CD4-positive, alpha-beta T cell (primary cell): Measurements from ENCODE around the gene RSRC1. TPM values are rescaled to one million over a fixed set of nuclear protein-coding genes. Genes with fewer than 3 reads are reported as not detected.

Experiments
- ATAC-seq: fragments of 200-7000 bp; cut with Tn5 transposase; one replicate; pipeline ENCODE4 v1.10.0; 2022; ENCODE audit warnings: mild to moderate bottlenecking; ENCODE audit not compliant: poor library complexity
- CTCF ChIA-PET: fragments of 350-600 bp; sonication (Branson Sonifier 250); formaldehyde crosslinking; loops from one replicate; lab custom pipeline; 2021; ENCODE audit warnings: antibody characterized with exemption, inconsistent platforms; lab: Charles Lee
- POLR2A ChIA-PET: fragments of 350-600 bp; sonication (Branson Sonifier 250); formaldehyde crosslinking; loops from one replicate; lab custom pipeline; 2021; ENCODE audit warnings: antibody characterized with exemption, inconsistent platforms; lab: Charles Lee
- DNase-seq, 14 experiments: peaks; one replicate each; pipeline ENCODE4 v3.0.0-alpha.2; 2013 to 2020; ENCODE audit warnings: mixed read lengths in 2 of 14
- H3K27ac ChIP-seq, 2 donors: one replicate each; pipeline versions ENCODE4 v1.5.1 to v1.7.0; 2013; ENCODE audit warnings: low read length in 2 of 2, low read depth in 1 of 2, mild to moderate bottlenecking in 1 of 2
- H3K27me3 ChIP-seq, 2 experiments: 1 replicate in 1 of 2; 2 replicates in 1 of 2; pipeline versions ENCODE4 v1.6.1 to v1.7.0; 2013; ENCODE audit warnings: low read length in 2 of 2, control low read depth in 1 of 2, mild to moderate bottlenecking in 1 of 2, moderate library complexity in 1 of 2; ENCODE audit not compliant: insufficient read depth in 2 of 2, control insufficient read depth in 1 of 2
- H3K36me3 ChIP-seq: one replicate; pipeline ENCODE4 v1.6.1; 2013; ENCODE audit warnings: low read length, control low read depth; ENCODE audit not compliant: insufficient read depth
- H3K4me1 ChIP-seq: one replicate; pipeline ENCODE4 v1.6.1; 2013; ENCODE audit warnings: low read length, control low read depth; ENCODE audit not compliant: insufficient read depth
- H3K4me3 ChIP-seq: one replicate; pipeline ENCODE4 v1.5.1; 2013; ENCODE audit warnings: mild to moderate bottlenecking, low read length, moderate library complexity
- H3K9me3 ChIP-seq, 2 experiments: 1 replicate in 1 of 2; 2 replicates in 1 of 2; pipeline versions ENCODE4 v1.6.1 to v1.7.0; 2013; ENCODE audit warnings: low read length in 2 of 2, mild to moderate bottlenecking in 2 of 2, control low read depth in 1 of 2, moderate library complexity in 1 of 2; ENCODE audit not compliant: control insufficient read depth in 1 of 2, insufficient read depth in 1 of 2
- H3K27ac Mint-ChIP-seq: one replicate; pipeline ENCODE4 v1.8.0; 2020; ENCODE audit warnings: mixed read lengths
- H3K27me3 Mint-ChIP-seq: one replicate; pipeline ENCODE4 v1.8.0; 2021; ENCODE audit warnings: mixed read lengths
- H3K36me3 Mint-ChIP-seq: one replicate; pipeline ENCODE4 v1.8.0; 2021; ENCODE audit warnings: low read depth, mixed read lengths
- H3K4me1 Mint-ChIP-seq: one replicate; pipeline ENCODE4 v1.8.0; 2021; ENCODE audit warnings: low read depth, mixed read lengths
- H3K4me3 Mint-ChIP-seq: one replicate; pipeline ENCODE4 v1.8.0; 2020; ENCODE audit warnings: mild to moderate bottlenecking, mixed read lengths
- H3K9me3 Mint-ChIP-seq: one replicate; pipeline ENCODE4 v1.8.0; 2020; ENCODE audit warnings: mixed read lengths
- CTCF ChIP-seq: fragments of 200-600 bp; IDR thresholded peaks from one replicate; pipeline ENCODE4 v1.8.0; 2022; ENCODE audit warnings: antibody characterized with exemption, mild to moderate bottlenecking
- intact Hi-C, 2 experiments: fragments of 100-400 bp; cut with DNase I in 1 of 2; cut with micrococcal nuclease in 1 of 2; formaldehyde crosslinking; loops; one replicate each; pipeline versions ENCODE4 v1.15.1 to v1.9.0; 2023 to 2025; cut with DNase I, micrococcal nuclease
- total RNA-seq, 174 experiments: library from RNA in 2 of 174; stranded (reverse) in 2 of 174; gene quantifications; one replicate each; pipeline ENCODE4 v1.2.3 and lab custom pipeline; 2021 to 2026

Gene RSRC1
- total RNA-seq, 2 experiments from 2014 or later: 22.3 to 24.6 TPM

- intact Hi-C loops: no loop called here
- Mint-ChIP-seq H3K36me3 (peaks cover 70% of the 10 kb centered on the region), H3K27ac (no peak overlapping the region), H3K9me3 (peaks cover 4% of the 10 kb centered on the region), H3K27me3 (no peaks in the 10 kb centered on the region), H3K4me1 (peaks cover 6% of the 10 kb centered on the region), H3K4me3 (no peak overlapping the region)
- no peak for TF ChIP-seq CTCF
- no peaks in the 10 kb centered on the region for H3K27me3 ChIP-seq
- DNase-seq (no peak), ATAC-seq (no peak)
- no peaks in the 10 kb centered on the region for H3K4me1 ChIP-seq
- no peak overlapping the region for H3K4me3 ChIP-seq
- H3K36me3 ChIP-seq: no peaks in the 10 kb centered on the region
- no peak overlapping the region for H3K27ac ChIP-seq
- POLR2A ChIA-PET: no interaction called here
- no peaks in the 10 kb centered on the region for H3K9me3 ChIP-seq
- CTCF ChIA-PET: no interaction called here
These were observed 49.1 kb downstream of the RSRC1 start for GRCh38 chr3:158158969-158159368.

DNA sequence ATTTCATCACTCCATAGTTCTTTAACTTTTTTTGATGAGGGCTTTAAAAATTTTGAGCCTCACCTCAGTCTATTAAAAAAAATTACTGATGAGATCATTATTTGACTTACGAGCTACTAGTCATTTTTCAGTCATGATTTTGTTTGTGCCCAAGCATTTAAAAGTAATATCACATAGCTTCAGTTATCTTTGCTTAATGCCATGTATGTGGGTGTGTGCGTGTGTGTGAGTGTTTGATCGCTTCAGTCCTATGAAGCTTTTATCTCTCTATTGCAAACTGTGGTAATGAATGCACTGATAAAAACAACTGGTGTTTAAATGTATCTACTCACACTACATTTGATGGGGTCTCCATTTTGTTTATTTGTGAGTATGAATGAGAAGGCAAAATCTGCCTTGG lies 49.8 kb downstream of the RSRC1 start:
- Mint-ChIP-seq H3K27ac (no peak overlapping the region), H3K36me3 (peaks cover 62% of the 10 kb centered on the region), H3K9me3 (peaks cover 4% of the 10 kb centered on the region), H3K4me1 (peaks cover 4% of the 10 kb centered on the region), H3K27me3 (no peaks in the 10 kb centered on the region), H3K4me3 (no peak overlapping the region)
- ATAC-seq: no peak
- H3K4me1 ChIP-seq: no peaks in the 10 kb centered on the region
- H3K27ac ChIP-seq: no peak overlapping the region
- CTCF ChIA-PET: no interaction called here
- no peak overlapping the region for H3K4me3 ChIP-seq
- intact Hi-C loops: no loop called here
- no peak for DNase-seq
- POLR2A ChIA-PET: interaction anchor here (0.7 kb wide), 1 partner anchor 11 kb away, joined by 3 read pairs; no protein-coding TSS in a partner anchor
- no peaks in the 10 kb centered on the region for H3K9me3 ChIP-seq
- no peaks in the 10 kb centered on the region for H3K27me3 ChIP-seq
- H3K36me3 ChIP-seq: no peaks in the 10 kb centered on the region
- TF ChIP-seq CTCF: no peak

DNA sequence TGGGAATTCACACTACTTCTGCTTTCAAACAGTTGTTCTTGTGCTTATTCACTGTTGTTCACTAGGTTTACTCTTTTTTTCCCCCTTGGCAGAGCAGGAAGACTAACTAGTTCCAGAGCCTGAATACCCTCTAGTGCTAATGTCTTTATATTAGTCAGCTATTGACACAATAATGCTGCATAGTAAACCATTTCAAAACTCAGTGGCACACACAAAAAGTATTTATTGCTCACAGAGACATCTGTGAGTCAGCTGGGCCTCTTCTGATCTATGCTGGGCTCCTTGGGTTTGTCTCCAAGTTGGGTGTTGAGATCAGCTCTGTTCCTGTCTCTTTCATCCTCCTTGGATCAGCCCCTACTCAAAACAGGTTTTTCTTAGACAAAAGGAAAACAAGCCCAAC lies 51.1 kb downstream of the RSRC1 start:
- no peak for ATAC-seq
- TF ChIP-seq CTCF: no peak
- Mint-ChIP-seq H3K4me1 (no peaks in the 10 kb centered on the region), H3K4me3 (no peak overlapping the region), H3K9me3 (peaks cover 2% of the 10 kb centered on the region), H3K27me3 (no peaks in the 10 kb centered on the region), H3K27ac (no peak overlapping the region), H3K36me3 (peaks cover 55% of the 10 kb centered on the region)
- Histone ChIP-seq H3K27ac (no peak overlapping the region), H3K4me3 (no peak overlapping the region), H3K4me1 (no peaks in the 10 kb centered on the region), H3K9me3 (no peaks in the 10 kb centered on the region), H3K27me3 (no peaks in the 10 kb centered on the region), H3K36me3 (no peaks in the 10 kb centered on the region)
- ChIA-PET POLR2A (no interaction called here), CTCF (no interaction called here)
- no peak for DNase-seq
- intact Hi-C loops: no loop called here
